GM12878 (cell line): ENCODE measurements around the gene VBP1.

Experiments used
- EZH2 ChIP-seq: IDR thresholded peaks from 2 replicates; pipeline ENCODE4 v1.6.1; 2012; ENCODE audit warnings: low read depth, mild to moderate bottlenecking, control low read depth, inconsistent platforms, low read length, borderline replicate concordance; ENCODE audit not compliant: control insufficient read depth
- RFX5 ChIP-seq: IDR thresholded peaks from 2 replicates; pipeline ENCODE4 v1.6.1; 2011; ENCODE audit warnings: low read depth, low read length, improper control_type of control experiment
- YY1 ChIP-seq: IDR thresholded peaks from 2 replicates; pipeline ENCODE4 v1.6.1; 2011; ENCODE audit warnings: low read depth, mild to moderate bottlenecking, low read length
- ZNF24 ChIP-seq: fragments of 450-650 bp; IDR thresholded peaks from 2 replicates; pipeline ENCODE4 v1.6.1; 2017; ENCODE audit warnings: antibody characterized with exemption, mild to moderate bottlenecking

DNA sequence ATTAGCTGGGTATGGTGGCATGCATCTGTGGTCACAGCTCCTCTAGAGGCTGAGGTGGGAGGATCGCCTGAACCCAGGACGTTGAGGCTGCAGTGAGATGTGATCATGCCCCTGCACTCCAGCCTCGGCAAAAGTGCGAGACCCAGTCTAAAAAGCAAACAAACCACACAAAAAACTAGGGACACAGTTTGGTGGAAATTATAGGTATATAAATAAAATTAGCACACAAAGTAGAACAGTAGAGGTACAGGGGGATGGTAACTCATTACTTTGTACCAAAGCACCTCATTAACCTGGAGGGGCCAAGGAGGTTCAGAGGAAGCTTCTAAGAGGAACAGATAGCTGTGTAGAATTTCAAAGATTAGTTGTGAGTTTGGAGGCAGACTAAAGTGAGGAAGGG lies 5.1 kb downstream of the VBP1 start:
- no peak for TF ChIP-seq ZNF24
- TF ChIP-seq YY1 = no peak
- TF ChIP-seq EZH2 = no peak
- no peak for TF ChIP-seq RFX5
